HG03196 (cell line): ENCODE data around the gene PZP.

Experiments
- ATAC-seq: cut with Tn5 transposase; IDR thresholded peaks from one replicate; pipeline ENCODE4 v1.9.1; 2021; ENCODE audit not compliant: unreplicated experiment

The PZP gene

DNA sequence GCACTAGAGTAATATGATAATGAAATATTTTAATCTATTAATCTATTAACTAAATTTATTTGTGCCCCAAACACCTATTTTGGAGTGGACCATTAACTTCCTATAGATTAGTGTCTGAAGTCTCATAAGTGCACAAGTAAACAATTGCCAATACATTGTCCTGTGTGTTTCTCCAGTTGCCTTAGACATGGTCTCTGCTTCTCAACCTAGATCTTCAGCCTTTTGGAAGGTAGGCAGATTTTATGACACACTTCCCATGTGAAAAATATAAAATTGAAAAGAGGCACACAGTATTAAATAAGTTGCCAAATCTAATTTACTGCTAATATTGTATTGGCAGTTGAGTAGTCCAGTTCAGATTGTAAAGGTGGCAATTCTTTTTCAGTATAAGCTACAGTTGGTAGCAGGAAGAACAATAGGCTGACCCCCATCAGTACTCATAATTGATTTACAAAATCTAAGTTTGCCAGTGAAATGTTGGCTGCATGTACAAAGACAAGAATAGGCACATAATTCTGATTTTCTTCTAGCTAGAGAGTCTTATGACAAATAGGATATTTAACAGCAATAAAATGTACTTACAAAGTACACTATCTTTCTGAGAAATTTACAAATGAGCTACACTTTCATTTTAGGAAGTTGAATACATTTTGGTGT, 103.3 kb downstream of the PZP start:
- no peak for ATAC-seq

DNA sequence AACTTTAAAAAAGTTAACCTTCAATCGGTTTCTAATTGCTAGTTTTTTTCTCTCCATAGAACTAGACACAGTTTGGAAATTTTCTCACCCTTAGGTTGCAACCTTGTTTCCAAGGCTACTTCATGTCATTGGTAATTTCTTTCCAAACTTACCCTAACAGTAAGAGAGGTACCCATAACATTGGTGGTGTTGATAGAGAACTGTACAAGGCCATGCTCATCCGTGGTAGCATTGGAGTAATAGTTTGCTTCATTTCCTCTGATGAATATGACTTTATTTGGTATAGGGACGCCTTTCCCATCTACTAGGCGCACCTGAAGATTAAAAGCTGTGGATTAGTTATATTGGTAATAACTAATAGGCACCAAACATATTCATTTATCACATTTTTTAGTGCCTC, 104.1 kb downstream of the PZP start:
- ATAC-seq: no peak

GRCh38 chr12:9103050-9103849, 104.9 kb downstream of the PZP start:
- ATAC-seq: no peak

- no peak for ATAC-seq
Measured at GRCh38 chr12:9101018-9101687, 107.0 kb downstream of the PZP start.

DNA sequence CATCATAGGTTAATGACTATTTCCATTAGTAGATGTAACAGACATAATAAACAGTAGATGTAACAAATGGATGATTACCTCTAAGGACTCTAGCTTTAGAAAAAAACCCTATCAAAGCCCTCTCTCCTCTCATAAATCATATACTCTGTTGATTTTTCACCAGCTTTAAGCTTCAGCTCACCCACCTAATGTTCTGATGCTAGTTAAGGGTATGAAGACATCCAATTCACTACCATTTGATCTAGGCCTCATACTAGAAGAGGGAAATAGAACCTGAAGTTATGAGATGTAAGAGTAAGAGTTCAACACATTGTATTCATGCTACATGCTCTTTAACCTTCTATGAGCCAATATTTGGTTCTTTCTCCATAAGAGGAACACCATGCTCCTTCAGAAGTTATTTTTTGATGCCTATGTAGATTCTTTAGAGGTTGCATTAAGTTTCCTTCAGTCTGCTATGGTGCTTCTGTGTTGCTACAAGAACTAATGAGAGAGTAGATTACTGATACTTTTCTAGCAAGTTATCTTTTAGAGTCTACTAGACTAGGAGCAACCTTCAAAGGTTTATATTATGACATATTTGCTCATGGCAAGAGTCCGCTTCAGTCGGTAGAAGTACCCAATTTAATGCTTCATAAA, 108.5 kb downstream of the PZP start:
- ATAC-seq: no peak
